NCI-H2107 (cell line): ENCODE results near the gene CHTF18.

Experiments used
- DNase-seq: peaks from one replicate; lab custom pipeline; 2025; lab: John Stamatoyannopoulos, UW

The CHTF18 gene

GRCh38 chr16:760545-761343 is 27.7 kb upstream of the CHTF18 start, which contains the start of gene MSLN:
Gene MSLN (plus strand): TSS chr16:760734. CDS start chr16:762681, 1,947 bp downstream.
- no peak for DNase-seq

- no peak for DNase-seq
These were observed 26.6 kb upstream of the CHTF18 start for GRCh38 chr16:761625-762513.

- DNase-seq = no peak
These were observed 25.7 kb upstream of the CHTF18 start for GRCh38 chr16:762595-763268.

GRCh38 chr16:763369-764183 is 24.8 kb upstream of the CHTF18 start:
- no peak for DNase-seq

- DNase-seq = no peak
These were observed 24.2 kb upstream of the CHTF18 start for GRCh38 chr16:764184-764750.

- DNase-seq = no peak
These were observed 23.5 kb upstream of the CHTF18 start for GRCh38 chr16:764848-765487.

GRCh38 chr16:765488-765865 is 22.9 kb upstream of the CHTF18 start:
- DNase-seq = no peak

GRCh38 chr16:766008-766819 is 22.2 kb upstream of the CHTF18 start:
- no peak for DNase-seq

GRCh38 chr16:766820-767640 is 21.4 kb upstream of the CHTF18 start:
- DNase-seq = no peak

- no peak for DNase-seq
These were observed 20.6 kb upstream of the CHTF18 start for GRCh38 chr16:767743-768235.

GRCh38 chr16:768428-768827 is 20.0 kb upstream of the CHTF18 start:
- DNase-seq = no peak

GRCh38 chr16:769184-769784 is 19.1 kb upstream of the CHTF18 start:
- no peak for DNase-seq

GRCh38 chr16:769934-770333 is 18.5 kb upstream of the CHTF18 start:
- no peak for DNase-seq

GRCh38 chr16:770411-770810 is 18.0 kb upstream of the CHTF18 start:
- DNase-seq = no peak

- DNase-seq = no peak
These were observed 15.5 kb upstream of the CHTF18 start for GRCh38 chr16:772959-773358.

GRCh38 chr16:774086-775001 is 14.1 kb upstream of the CHTF18 start:
- DNase-seq = no peak

- no peak for DNase-seq
These were observed 13.1 kb upstream of the CHTF18 start for GRCh38 chr16:775236-775796.
